ENCODE results near the gene BTN1A1.
"Not testable (repeated sequence)": the region's sequence is repeated elsewhere in the genome, so short reads cannot be mapped to it uniquely, and the experiment has no call there.

The BTN1A1 gene

DNA sequence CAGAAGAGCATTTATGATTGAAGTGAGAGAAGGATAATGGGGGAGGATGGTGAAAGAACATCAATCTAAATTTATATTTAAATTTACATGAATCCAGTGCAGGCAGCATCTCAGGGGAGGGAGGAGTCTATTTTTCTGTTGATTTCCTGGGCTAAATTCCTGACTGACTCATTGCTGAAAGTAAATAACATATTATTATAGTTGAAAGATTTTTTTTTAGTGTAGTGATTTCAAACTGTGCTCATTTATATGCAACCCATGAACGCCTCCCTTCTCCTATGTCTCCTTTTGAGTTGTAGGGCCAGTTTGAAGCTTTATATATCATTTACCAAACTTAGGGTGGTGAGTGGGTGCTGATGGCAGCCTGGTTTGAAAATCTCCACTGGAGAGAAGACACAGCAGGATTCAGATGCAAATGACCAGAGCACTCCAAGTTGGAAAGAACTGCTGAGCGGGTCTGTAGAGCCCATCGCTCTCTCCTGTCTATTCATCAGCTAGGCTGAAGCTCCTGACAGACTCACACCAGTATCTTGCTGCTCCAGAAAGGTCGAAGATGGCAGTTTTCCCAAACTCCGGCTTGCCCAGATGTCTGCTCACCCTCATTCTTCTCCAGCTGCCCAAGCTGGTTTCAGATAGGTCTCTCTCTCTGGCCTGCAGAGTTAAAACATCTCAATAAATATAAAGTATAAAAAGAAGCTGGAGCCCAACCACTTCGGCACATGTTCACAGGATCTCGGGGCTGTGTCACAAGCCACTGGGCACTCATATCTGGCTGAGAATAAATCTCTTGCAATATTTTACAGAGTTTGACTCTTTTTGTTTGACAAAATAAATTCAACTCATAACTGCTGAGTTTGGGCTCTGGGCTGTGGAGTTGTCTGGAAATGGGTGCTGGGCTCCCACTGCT lies 24.0 kb upstream of the BTN1A1 start:
- no peak for DNase-seq

GRCh38 chr6:26476896-26477295 lies 23.2 kb upstream of the BTN1A1 start:
- DNase-seq, result no peak

DNA sequence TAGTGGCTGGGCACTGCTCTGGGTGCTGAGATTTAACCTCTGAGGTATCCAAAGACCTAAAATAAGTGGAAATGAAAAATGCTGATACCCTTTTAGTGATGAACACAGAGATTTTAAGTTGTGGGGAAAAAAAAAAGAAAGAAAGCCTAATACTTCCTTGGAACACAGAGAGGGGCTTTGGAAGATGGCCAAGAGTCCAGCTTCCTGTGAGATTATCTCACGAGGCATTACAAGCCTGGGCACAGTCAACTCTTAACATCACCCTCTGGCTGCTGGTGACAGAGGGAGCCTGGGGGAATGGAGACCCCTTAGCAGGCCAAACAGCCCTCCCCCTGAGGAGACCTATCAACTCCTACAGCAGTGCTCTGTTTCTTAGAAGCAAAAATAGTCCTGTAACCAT lies 22.7 kb upstream of the BTN1A1 start:
- DNase-seq, result no peak

DNA sequence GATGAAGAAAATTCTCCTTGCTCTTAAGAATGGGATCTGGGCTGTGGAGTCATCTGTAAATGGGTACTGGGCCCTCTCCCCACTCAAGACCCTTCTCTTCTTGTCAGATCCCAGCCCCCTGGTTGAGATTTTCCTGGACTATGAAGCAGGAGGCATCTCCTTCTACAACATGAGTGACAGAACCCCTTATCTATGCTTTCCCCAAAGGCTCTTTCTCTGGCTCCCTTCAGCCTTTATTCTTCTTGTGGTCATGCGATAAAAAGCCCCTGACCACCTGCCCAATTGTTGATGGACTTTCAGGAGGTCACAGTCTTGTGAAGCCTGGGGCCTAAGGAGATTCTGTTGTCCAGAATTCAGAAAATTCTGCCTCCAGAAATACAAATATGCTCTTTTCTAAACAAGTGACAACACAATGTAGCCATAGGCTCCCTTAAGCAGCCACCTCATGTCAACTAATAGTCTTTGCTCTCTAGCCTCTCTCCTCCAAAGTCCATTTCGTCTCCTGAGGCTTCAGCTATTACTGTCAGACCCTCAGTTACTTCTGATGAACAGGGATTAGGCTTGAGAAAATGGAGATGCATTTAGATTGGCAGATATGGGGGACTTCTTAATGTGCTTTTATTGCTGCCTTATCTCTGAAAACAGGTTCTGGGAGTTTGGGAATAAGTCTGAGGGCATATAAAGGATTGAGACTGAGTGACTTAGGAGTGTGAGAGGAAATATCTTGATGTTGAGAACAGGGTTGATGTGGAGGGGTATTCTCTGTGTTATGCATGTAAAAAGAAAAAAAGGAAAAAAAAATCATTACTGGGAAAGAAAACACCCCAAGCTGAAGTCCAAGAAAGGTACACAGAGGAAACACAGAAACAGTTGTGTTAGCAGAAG lies 21.8 kb upstream of the BTN1A1 start:
- DNase-seq, result no peak

DNA sequence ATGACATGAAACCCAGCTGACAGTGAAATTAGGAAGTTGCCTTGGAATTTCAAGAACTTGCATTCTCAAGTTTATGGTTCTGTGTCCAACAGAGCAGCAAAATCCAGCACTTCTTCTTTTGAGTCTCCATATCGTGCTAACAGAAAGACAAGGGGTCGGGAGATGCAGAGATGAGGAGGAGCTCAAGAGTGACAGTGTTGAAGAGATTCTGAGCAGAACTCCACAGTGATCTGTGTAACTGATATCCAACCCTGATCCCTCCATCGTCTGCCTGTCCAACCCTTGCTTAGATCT lies 21.2 kb upstream of the BTN1A1 start:
- DNase-seq, result no peak

- no peak for DNase-seq
Observed at GRCh38 chr6:26482338-26482737, 17.8 kb upstream of the BTN1A1 start.

DNA sequence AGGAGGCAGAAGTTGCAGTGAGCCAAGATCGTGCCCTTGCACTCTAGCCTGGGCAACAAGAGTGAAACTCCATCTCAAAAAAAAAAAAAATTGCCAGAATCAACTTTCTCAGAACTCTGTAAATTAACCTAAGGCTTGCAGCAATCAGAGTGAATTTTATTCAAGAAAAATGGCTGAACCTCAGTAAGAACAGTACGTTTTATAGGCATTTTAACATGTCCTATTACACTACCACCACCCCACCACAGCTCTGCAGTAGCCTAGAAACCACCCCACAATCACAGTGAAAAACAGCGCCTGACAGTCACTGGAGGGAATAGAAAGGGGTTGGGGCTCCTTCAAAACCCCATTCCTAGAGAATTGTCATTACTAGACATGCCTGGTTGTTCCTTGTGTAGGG lies 16.4 kb upstream of the BTN1A1 start:
- DNase-seq, result no peak

GRCh38 chr6:26484161-26484560 lies 15.9 kb upstream of the BTN1A1 start:
- no peak for DNase-seq

DNA sequence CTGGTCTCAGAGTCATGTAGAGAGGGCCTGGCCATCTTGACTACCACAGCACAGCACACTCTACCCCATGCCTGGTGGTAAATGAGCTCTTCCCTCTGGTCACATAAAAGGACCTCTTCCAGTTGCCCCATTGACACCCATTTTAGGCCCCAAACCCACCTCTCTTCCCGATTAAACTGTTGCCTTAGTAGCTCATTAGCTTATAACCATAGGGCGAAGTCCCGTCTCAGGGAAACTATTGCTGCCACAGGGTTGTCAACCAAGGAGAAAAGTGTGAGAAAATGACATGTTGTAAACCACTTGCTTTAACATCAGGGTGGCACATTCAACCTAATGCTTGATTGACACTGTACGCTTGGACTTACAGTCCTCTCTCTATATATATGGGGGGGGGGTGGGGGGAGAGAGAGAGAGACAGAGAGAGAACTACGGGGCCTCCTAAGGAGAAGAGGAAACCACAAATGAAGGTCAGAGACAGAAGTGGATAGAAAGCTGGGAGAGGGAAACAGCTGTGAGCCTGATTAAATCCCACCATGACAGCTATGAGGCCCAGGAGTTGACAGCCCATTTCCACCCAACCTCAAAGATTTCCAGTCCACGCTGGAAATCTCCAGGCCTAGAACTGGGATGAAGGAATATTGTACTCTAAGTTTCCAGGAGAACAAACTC lies 14.9 kb upstream of the BTN1A1 start:
- DNase-seq, result peak; percentile 14

DNA sequence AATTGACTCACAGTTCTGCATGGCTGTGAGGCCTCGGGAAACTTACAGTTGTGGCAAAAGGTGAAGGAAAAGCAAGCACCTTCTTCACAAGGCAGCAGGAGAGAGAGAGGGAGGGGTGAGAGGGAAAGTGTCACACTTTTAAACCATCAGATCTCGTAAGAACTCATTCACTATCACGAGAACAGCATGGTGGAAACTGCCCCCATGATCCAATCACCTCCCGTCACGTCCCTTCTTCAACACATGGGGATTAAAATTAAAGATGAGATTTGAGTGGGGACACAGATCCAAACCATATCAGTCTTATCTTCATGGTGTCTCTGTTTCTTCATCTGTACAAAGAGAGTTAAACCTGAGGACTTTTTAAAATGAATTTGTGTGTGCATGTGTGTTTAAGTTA lies 13.7 kb upstream of the BTN1A1 start:
- no peak for DNase-seq

DNA sequence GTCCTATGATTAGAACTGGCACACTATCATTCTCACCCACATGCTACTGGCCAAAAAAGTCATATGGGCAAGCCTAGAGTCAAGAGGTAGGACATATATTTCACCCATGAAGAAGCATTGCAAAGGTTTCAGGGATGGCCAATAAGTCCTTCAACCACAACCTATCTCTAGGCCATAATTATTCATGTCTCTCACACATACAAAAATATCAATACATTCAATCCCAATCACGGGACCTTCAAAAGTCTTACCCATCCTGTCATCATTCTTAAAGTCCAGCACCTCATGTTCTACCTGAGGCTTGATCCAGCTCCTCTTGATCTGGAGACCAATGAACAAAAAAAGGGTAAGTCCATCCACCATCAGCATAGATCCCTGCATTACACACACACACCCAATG lies 12.6 kb upstream of the BTN1A1 start:
- DNase-seq, result no peak

DNA sequence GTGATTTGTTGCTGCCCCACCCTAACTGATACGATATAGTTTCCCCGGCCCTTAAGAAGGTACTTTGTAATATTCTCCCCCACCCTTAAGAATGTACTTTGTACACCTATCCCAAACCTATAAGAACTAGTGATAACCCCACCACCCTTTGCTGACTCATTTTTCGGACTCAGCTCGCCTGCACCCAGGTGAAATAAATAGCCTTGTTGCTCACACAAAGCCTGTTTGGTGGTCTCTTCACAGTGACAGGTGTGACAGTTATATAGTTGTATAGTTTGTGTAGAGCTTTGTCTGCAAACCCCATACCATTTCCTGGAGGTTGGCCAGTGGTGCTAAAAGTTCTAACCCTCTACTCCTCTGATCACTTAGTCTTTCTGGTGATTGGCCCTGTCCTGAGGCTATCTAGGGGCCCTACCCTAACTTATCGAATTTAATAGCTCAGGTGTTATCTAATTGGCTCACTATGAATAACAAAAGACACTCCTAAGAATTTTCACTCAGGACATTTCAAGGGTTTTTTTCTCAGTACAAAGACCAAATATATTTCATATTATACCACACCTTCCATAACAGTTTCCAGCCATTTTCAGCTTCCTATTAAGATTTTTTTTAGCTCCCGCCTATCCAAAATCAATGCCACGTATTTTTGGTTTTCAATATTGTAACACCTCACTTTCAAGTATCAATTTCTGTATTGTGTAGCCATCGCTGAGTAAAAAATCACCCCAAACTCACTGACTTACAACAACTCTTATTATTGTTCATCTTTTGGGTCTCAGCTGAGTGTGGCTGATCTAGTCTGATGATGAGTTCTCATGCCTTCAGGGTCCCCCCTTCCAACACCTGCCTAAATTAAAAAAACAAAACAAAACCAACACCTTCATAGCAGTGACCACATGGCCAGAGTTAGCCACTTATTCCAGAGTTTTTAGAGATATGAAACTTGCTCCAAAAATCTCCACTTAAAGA lies 9.8 kb upstream of the BTN1A1 start:
- DNase-seq, result no peak

DNA sequence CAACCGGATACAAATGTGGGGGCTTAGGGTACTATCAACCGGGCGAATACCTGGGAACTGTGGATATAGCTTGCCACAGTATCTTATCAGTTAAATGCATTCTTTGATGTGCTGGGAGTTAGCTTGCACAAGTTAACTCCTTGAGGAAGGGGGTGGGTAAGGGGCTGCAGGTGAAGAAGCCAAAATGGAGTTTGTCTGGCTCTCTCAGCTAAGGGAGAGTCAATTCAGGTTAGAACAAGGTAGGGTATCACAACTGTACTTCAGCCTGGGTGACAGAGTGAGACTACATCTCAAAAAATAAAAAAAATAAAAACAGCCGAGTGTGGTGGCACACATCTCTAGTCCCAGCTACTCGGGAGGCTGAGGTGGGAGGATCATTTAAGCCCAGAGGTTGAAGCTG lies 8.5 kb upstream of the BTN1A1 start:
- no peak for DNase-seq

DNA sequence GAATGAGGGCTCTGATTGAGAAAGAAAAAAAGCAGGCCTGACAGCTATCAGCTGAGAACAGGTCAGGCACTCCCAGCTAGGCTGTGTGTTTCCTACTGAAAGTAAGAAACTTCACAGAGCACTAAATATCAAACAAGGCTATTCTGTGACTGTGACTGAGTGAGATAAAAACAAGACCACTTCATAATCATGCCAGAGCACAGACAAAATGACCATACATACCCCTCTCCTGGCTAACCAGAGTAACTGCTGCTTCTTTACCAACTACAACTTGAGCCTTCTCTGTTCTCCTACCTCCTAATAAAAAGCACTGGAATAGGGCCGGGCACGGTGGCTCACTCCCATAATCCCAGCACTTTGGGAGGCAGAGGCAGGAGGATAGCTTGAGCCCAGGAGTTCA lies 6.8 kb upstream of the BTN1A1 start:
- peak; percentile 87 for DNase-seq

- DNase-seq, result no peak
Observed at GRCh38 chr6:26494117-26494516, 6.0 kb upstream of the BTN1A1 start.

GRCh38 chr6:26495281-26495680 lies 4.8 kb upstream of the BTN1A1 start:
- DNase-seq, result no peak

- no peak for DNase-seq
Observed at GRCh38 chr6:26497610-26498009, 2.5 kb upstream of the BTN1A1 start.

DNA sequence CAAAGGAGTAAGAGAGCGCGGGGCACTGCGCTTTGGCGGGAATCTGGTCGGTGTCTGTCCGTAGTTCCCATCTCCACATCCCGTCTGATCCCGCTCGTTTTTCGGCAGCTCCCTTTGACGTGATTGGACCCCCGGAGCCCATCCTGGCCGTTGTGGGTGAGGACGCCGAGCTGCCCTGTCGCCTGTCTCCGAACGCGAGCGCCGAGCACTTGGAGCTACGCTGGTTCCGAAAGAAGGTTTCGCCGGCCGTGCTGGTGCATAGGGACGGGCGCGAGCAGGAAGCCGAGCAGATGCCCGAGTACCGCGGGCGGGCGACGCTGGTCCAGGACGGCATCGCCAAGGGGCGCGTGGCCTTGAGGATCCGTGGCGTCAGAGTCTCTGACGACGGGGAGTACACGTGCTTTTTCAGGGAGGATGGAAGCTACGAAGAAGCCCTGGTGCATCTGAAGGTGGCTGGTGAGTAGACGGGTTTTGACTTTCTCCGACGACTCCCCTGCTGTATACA lies 1.4 kb downstream of the BTN1A1 start:
- DNase-seq, result no peak

DNA sequence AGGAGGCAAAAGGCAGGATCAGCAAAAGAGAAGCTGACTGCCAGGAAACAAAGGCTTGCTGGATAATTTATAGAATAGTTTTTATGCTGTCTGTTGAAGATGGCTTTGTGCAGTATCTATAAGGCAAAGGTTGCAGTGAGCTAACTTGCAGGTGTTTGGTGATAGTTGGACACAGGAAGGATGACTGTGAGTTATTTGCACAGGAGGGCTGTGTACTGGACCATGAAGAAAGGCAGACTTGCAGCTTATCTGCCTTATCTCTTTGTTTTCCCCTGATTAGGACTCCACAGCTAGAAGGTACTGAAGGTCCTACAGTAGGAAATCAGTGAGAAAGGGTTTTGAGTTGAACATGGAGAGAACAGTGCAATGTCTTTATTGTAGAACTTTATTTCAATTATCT lies 2.1 kb downstream of the BTN1A1 start:
- DNase-seq, result no peak

- no peak for DNase-seq
Observed at GRCh38 chr6:26502626-26503025, 2.5 kb downstream of the BTN1A1 start.

DNA sequence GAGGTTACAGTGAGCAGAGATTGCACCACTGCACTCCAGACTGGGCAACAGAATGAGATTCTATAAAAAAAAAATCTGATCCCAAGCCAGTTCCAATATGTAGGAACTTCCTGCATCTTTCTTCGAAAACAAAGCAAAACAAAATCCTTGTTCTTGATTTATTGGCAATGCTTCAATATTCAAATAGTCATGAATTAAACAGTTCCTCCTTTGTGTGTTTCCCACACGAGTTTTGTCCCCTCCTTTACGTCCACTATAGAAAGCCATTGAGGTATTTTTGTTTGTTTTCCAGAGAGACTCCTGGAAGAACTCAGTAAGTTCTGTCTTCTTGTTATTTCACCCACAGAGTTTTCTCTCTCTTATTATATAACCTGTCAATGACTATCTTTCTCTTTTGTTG lies 7.6 kb downstream of the BTN1A1 start:
- no peak for DNase-seq

GRCh38 chr6:26511033-26511432 lies 10.9 kb downstream of the BTN1A1 start:
- DNase-seq, result not testable (repeated sequence)
